Stimulated activated CD4-positive, alpha-beta T cell treated with anti-CD3 and anti-CD28 coated beads, Interleukin-2, amount 100 ng/mL, for 24 hours (primary cell): ENCODE measurements around the gene ASTE1.

ENCODE experiments used
- DNase-seq, 2 donors: peaks; one replicate each; pipeline ENCODE4 v3.0.0-alpha.2; 2020

The ASTE1 gene

GRCh38 chr3:131026321-131027151 lies at the start of gene ASTE1, which contains the start of gene NEK11:
Gene ASTE1 (minus strand): TSS chr3:131026825. CDS start chr3:131025306, 1,519 bp downstream.
Gene NEK11 (plus strand): TSS chr3:131026877. CDS start chr3:131029709, 2,832 bp downstream.
- peak; percentile 89 to 91 for DNase-seq

GRCh38 chr3:131075632-131076328 lies 49.2 kb upstream of the ASTE1 start:
- DNase-seq: no peak

- no peak for DNase-seq
Measured at GRCh38 chr3:131072845-131073244, 46.2 kb upstream of the ASTE1 start.

- no peak for DNase-seq
Measured at GRCh38 chr3:131072099-131072559, 45.5 kb upstream of the ASTE1 start.

GRCh38 chr3:131067983-131068382 lies 41.4 kb upstream of the ASTE1 start:
- DNase-seq: no peak

GRCh38 chr3:131053043-131053859 lies 26.6 kb upstream of the ASTE1 start:
- no peak for DNase-seq

GRCh38 chr3:131050001-131050400 lies 23.4 kb upstream of the ASTE1 start:
- no peak for DNase-seq

- no peak for DNase-seq
Measured at GRCh38 chr3:131048030-131048429, 21.4 kb upstream of the ASTE1 start.

GRCh38 chr3:131047582-131047981 lies 21.0 kb upstream of the ASTE1 start:
- DNase-seq: no peak

GRCh38 chr3:131042271-131042985 lies 15.8 kb upstream of the ASTE1 start:
- DNase-seq: peak in 1 of 2 donors; percentile 5

GRCh38 chr3:131038326-131038725 lies 11.7 kb upstream of the ASTE1 start:
- DNase-seq: no peak

- DNase-seq: no peak
Measured at GRCh38 chr3:131036986-131037385, 10.4 kb upstream of the ASTE1 start.

- no peak for DNase-seq
Measured at GRCh38 chr3:131036200-131036816, 9.7 kb upstream of the ASTE1 start.

GRCh38 chr3:131033480-131034080 lies 7.0 kb upstream of the ASTE1 start:
- DNase-seq: no peak

- no peak for DNase-seq
Measured at GRCh38 chr3:131031660-131032059, 5.0 kb upstream of the ASTE1 start.

- no peak for DNase-seq
Measured at GRCh38 chr3:131028844-131029243, 2.2 kb upstream of the ASTE1 start.

- DNase-seq: no peak
Measured at GRCh38 chr3:131025539-131025938, 1.1 kb downstream of the ASTE1 start.

GRCh38 chr3:131020122-131020693 lies 6.4 kb downstream of the ASTE1 start:
- no peak for DNase-seq

GRCh38 chr3:131018970-131019369 lies 7.7 kb downstream of the ASTE1 start:
- DNase-seq: no peak

- DNase-seq: no peak
Measured at GRCh38 chr3:131009698-131010097, 16.9 kb downstream of the ASTE1 start.

- DNase-seq: no peak
Measured at GRCh38 chr3:131008326-131008725, 18.3 kb downstream of the ASTE1 start.
